ENCODE results near the gene APC2.
"Not testable (repeated sequence)": the region's sequence is repeated elsewhere in the genome, so short reads cannot be mapped to it uniquely, and the experiment has no call there.

Gene APC2

GRCh38 chr19:1496714-1497577 is 47.0 kb downstream of the APC2 start:
- no peak for DNase-seq (ENCODE audit: low spot score)

GRCh38 chr19:1497578-1498235 is 47.8 kb downstream of the APC2 start:
- no peak for DNase-seq (ENCODE audit: low spot score)

- not testable (repeated sequence) for DNase-seq (ENCODE audit: low spot score)
Observed at GRCh38 chr19:1499231-1499630, 49.3 kb downstream of the APC2 start.

GRCh38 chr19:1501200-1501595 is 51.3 kb downstream of the APC2 start:
- no peak for DNase-seq (ENCODE audit: low spot score)

- no peak for DNase-seq (ENCODE audit: low spot score)
Observed at GRCh38 chr19:1502433-1503088, 52.6 kb downstream of the APC2 start.

GRCh38 chr19:1503089-1503924 is 53.4 kb downstream of the APC2 start:
- peak; percentile 54 for DNase-seq (ENCODE audit: low spot score)

GRCh38 chr19:1503925-1504773 is 54.2 kb downstream of the APC2 start:
- no peak for DNase-seq (ENCODE audit: low spot score)

- DNase-seq (ENCODE audit: low spot score): no peak
Observed at GRCh38 chr19:1505012-1505411, 55.1 kb downstream of the APC2 start.

GRCh38 chr19:1505991-1506881 is 56.3 kb downstream of the APC2 start:
- DNase-seq (ENCODE audit: low spot score): no peak

GRCh38 chr19:1507192-1507660 is 57.3 kb downstream of the APC2 start:
- DNase-seq (ENCODE audit: low spot score): no peak

- DNase-seq (ENCODE audit: low spot score): peak; percentile 99
Observed at GRCh38 chr19:1507763-1508506, 58.0 kb downstream of the APC2 start.

- no peak for DNase-seq (ENCODE audit: low spot score)
Observed at GRCh38 chr19:1508507-1508856, 58.6 kb downstream of the APC2 start.

GRCh38 chr19:1509602-1510441 is 59.9 kb downstream of the APC2 start:
- no peak for DNase-seq (ENCODE audit: low spot score)

- DNase-seq (ENCODE audit: low spot score): no peak
Observed at GRCh38 chr19:1510442-1510806, 60.5 kb downstream of the APC2 start.

- no peak for DNase-seq (ENCODE audit: low spot score)
Observed at GRCh38 chr19:1510807-1511206, 60.9 kb downstream of the APC2 start.

GRCh38 chr19:1511318-1512317 is 61.7 kb downstream of the APC2 start:
- DNase-seq (ENCODE audit: low spot score): no peak
